Skin of body (tissue), 2 donors: ENCODE measurements around the gene LARP4B. TPM values are rescaled to one million over a fixed set of nuclear protein-coding genes. Genes with fewer than 3 reads are reported as not detected.

Experiments used
- DNase-seq: peaks from one replicate; lab custom pipeline; 2025; lab: John Stamatoyannopoulos, UW
- total RNA-seq: library from RNA; depleted of rRNA; stranded (reverse); fragments of >200 nt; gene quantifications from one replicate; pipeline ENCODE4 v1.2.3, GENCODE V29; 2014

The LARP4B gene
- total RNA-seq, 1 donor from 2014 or later: 36.5 TPM

- no peak for DNase-seq
Observed at GRCh38 chr10:926075-926698, 5.3 kb downstream of the LARP4B start.

GRCh38 chr10:924524-924859 is 7.0 kb downstream of the LARP4B start:
- no peak for DNase-seq

- no peak for DNase-seq
Observed at GRCh38 chr10:923844-924523, 7.5 kb downstream of the LARP4B start.

- no peak for DNase-seq
Observed at GRCh38 chr10:921471-922414, 9.8 kb downstream of the LARP4B start.

- DNase-seq: no peak
Observed at GRCh38 chr10:920450-920849, 11.1 kb downstream of the LARP4B start.

DNA sequence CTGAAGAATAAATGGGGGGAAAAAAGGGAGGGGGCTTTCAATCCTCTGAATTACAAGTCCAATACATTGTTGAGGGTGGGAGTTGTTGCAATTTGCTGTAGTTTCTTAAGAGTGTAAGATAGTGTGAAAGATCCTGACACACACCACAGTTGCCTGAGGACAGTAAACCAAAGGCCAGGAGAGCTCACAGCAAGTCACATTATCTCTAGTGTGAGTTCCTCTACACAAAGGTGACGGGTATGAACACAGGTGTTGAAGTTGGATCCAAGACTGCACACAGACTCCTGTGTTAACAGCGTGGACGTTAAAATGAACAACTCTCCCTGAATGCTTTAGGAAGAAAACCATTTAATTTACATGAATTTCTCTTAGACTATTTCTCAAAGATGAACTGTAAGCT is 12.0 kb downstream of the LARP4B start:
- no peak for DNase-seq

DNA sequence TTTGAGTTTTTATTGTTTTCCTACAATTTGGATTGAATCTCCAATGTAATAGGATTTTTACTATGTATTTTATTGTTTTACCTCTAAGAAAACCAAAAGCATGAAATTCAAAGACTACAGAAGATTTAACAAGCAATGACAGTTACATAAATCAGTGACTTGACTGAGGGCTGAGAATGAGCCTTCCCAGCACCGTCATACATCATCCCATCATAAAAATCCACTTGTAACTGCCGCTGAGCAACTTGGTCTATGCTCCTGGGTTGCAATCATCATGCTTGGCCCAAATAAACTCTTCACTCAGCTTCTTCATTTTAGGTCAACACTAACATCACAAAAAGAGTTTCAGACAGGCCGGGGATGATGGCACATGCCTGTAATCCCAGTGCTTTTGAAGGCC is 13.5 kb downstream of the LARP4B start:
- DNase-seq: no peak

- no peak for DNase-seq
Observed at GRCh38 chr10:917416-917720, 14.1 kb downstream of the LARP4B start.

DNA sequence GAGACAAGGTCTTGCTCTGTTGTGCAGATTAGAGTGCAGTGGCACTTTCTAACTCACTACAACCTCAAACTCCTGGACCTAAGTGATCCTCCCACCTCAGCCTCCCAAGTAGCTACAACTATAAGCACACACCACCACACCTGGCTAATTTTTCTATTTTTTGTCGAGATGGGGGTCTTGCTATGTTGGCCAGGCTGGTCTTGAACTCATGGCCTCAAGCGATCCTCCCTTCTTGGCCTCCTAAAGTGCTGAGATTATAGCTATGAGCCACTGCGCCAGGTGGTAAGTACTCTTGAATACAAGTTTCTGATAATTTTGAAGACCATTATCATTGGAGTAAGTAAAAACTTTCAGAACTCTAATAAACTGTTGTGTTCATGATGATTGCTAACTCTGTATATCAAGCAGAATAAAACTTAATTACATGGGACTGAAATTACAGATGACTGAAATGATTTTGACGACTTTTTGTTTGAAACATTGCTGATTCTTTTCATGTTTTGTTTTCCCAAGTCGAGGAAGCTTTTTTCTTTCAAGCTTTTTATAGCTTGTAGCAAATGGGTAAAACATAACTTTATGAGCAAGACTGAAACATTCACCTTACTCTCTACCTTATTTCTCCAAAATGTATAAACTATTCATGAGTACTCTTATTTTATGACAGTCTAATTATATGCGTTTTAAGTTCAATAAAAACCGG is 14.6 kb downstream of the LARP4B start:
- DNase-seq: no peak

- DNase-seq: no peak
Observed at GRCh38 chr10:909831-910230, 21.7 kb downstream of the LARP4B start.

- DNase-seq: no peak
Observed at GRCh38 chr10:905972-906371, 25.5 kb downstream of the LARP4B start.

DNA sequence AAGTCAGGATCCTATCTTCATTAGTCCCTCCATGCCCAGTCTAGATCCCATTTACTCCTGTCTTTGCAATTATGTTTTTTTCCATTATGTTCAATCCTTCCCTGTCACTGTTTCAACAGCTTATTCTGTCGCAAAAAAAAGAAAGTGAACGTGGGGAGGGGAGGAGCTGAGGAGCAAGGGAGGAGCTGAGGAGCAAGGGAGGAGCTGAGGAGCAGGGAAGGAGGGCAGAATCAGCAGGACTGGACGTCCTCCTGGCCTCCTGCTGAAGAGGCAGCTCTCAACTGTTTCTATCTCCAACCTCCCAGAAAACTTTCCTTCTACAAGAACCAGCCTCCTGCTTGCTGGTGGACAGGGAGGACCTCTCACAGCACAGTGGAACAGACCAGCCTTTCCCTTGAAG is 26.0 kb downstream of the LARP4B start:
- DNase-seq: no peak

DNA sequence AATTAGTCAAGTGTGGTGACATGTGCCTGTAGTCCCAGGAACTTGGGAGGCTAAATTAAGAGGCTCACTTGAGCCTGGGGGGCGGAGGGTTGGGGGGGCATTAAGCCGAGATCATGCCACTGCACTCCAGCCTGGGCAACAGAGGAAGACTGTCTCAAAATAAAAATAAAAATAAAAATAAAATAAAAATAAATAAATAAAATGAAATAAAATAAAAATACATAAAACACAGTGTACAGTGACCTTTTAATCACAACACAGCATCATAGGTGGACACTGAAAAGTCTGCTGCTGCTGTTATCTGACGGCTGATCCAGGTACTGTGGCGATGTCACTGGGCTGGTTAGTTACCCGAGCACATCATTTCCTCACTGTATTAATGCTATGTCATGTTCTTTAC is 27.1 kb downstream of the LARP4B start:
- DNase-seq: no peak

- DNase-seq: no peak
Observed at GRCh38 chr10:898141-898540, 33.4 kb downstream of the LARP4B start.

DNA sequence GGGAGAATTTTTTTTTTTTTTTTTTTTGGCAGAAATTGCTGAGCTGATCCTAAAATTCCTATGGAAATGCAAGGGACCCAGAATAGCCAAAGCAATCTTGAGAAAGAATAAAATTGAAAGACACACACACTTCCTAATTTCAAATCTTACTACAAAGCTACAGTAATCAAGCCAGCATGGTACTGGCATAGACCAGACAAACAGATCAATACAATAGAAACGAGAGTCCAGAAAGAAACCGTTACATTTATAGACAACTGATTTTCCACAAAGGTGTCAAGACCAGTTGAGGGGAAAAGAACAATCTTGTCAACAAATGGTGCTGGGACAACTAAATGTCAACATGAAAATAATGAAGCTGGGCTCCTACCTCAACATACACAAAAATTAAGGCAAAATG is 34.5 kb downstream of the LARP4B start:
- DNase-seq: no peak

GRCh38 chr10:895324-895723 is 36.2 kb downstream of the LARP4B start:
- no peak for DNase-seq

DNA sequence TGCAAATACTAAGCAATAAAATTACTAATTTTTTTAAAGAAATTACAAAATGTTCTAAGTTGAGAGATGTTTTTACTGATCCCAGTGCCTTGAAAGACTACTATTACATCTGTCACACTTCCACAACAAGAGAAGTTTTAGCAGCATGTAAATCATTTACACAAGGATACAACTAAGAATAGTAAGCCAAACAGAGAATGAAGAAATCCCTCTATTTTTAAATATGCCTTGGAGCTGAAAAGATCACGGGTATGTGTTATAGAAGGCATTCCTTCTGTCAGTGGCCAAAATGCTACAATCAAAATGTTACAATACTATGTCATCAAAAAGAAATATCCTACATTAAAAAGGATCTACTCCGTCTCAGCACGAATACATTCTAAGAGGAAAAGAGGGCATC is 52.6 kb downstream of the LARP4B start:
- no peak for DNase-seq

- DNase-seq: no peak
Observed at GRCh38 chr10:878333-878759, 53.2 kb downstream of the LARP4B start.

DNA sequence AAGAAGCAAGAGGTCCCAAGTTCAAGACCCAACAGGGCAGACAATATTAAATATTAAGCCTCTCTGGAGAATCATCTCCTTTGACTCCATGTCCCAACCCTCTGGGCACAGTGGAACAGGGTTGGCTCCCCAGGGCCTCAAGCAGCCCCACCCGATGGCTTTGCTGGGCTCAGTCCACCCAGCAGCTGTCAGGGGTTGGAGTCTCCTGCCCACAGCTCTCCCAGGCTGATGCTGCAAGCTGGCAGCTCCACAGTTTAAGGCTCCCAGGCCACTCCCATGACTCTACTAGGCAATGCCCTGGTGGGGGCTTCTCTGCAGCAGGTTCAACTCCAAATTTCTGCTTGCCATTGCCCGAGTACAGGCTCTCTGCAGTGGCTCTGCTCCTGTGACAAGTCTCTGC is 55.1 kb downstream of the LARP4B start:
- no peak for DNase-seq

DNA sequence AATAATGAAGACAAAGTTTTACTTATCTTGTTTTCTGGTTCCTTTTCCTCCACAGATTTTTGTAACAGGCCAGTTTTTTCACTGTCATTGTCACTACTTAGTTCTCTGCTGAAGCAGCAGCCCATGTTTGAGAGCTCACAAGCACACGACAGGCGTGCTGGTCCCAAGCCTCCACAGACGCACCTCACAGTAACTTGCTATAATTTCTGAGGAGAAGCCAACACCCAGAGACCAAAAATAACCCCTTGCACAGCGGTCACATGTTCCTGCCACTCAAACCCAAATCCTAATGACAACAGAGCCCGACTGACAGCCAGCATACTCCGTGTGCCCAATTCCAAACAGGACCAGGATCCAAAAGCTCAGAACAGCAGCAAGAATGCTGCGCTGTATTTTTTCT is 58.5 kb downstream of the LARP4B start:
- no peak for DNase-seq

DNA sequence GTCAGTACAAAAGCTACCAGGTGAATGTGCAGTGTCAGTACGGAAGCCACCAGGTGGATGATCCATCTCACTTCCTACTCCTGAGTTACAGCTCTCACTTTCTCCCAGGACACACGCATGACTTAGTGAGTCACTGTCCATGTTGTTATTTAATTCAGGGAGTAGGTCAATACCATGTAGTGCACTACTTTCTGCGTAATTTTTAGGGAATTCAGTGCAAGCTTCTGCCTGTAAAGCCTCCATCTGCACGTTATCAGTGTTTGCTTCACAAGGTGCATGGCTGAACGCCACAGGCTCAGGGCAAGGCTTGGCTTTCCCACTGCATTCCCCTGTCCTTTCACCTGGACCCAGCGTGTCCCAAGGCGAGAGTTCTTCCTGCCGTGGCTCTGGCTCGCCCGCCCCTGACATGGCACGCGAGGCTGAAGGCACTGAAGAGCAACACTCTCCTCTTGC is 59.5 kb downstream of the LARP4B start:
- DNase-seq: no peak
